ENCODE measurements around the gene DSC2.
"Not testable (repeated sequence)": the region's sequence is repeated elsewhere in the genome, so short reads cannot be mapped to it uniquely, and the experiment has no call there.

The DSC2 gene

DNA sequence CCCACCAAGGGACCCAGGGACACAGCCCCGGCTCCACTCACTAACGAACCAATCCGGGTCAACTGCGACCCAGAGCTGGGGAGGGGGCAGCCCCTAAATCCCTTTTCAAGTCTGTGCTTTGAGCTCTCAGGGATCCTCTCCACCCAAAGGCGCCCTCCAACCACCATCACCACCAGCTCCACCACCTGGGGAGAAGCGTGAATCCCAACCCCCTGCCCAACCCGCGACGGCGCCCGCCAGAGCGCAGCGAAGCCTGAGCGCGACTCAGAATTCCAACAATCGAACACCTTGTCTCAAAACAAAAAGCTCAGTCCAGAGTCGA lies 60.2 kb downstream of the DSC2 start:
- Histone ChIP-seq H3K4me3 (ENCODE audit: low read length) (peak overlapping the region; percentile 64), H3K27ac (ENCODE audit: low read length) (no peak overlapping the region), H3K27me3 (ENCODE audit: control insufficient read depth, insufficient read depth, low read length) (peaks cover 60% of the 10 kb centered on the region), H3K36me3 (ENCODE audit: control insufficient read depth, low read depth, low read length) (no peaks in the 10 kb centered on the region), H3K4me1 (ENCODE audit: control insufficient read depth, low read depth, low read length) (peaks cover 19% of the 10 kb centered on the region), H3K9ac (ENCODE audit: low read length) (peak overlapping the region; percentile 38), H3K9me3 (ENCODE audit: control insufficient read depth, low read depth, low read length) (no peaks in the 10 kb centered on the region)

DNA sequence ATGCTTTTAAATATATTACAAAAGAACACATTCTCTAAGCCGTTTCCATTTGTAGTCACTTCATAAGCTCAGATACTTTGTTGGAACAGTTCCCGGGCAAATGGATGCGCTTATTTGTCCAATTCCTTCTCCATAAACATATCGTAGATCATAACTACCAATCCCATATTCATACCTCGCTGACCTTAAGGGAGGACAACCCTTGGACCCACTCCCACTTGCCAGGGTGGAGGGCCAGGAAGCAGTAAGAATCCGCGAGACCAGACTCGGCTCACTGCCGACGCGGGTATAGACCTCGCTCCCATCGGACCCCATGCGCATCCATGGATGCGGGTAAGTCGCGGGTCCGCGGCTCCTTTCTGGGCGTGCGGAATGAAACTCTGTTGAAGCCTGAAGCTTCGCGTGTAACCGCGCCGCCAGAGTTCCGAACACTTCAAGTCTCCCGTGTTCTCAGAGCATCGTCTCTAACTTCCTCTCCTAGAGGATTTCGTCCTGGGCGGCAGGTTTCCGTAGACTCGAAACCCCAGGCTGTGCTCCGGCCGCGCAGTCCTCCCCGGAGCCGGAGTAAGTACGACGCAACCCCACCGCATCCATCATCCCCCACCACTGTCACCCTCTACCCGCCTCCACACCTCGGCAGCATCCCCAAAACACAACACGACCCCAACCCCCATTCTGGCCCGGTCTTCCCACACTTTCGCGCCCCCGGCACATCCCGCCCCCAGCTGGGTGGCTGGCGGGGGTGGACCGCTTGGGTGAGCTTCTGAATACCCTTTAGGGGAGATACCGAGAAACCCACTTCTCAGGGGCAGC lies 60.7 kb downstream of the DSC2 start:
- peaks cover 60% of the 10 kb centered on the region for H3K27me3 ChIP-seq (ENCODE audit: control insufficient read depth, insufficient read depth, low read length)
- no peak overlapping the region for H3K27ac ChIP-seq (ENCODE audit: low read length)
- peak overlapping the region; percentile 38 for H3K9ac ChIP-seq (ENCODE audit: low read length)
- H3K4me1 ChIP-seq (ENCODE audit: control insufficient read depth, low read depth, low read length), result peaks cover 19% of the 10 kb centered on the region
- no peaks in the 10 kb centered on the region for H3K36me3 ChIP-seq (ENCODE audit: control insufficient read depth, low read depth, low read length)
- H3K9me3 ChIP-seq (ENCODE audit: control insufficient read depth, low read depth, low read length), result no peaks in the 10 kb centered on the region
- peak overlapping the region; percentile 64 for H3K4me3 ChIP-seq (ENCODE audit: low read length)

DNA sequence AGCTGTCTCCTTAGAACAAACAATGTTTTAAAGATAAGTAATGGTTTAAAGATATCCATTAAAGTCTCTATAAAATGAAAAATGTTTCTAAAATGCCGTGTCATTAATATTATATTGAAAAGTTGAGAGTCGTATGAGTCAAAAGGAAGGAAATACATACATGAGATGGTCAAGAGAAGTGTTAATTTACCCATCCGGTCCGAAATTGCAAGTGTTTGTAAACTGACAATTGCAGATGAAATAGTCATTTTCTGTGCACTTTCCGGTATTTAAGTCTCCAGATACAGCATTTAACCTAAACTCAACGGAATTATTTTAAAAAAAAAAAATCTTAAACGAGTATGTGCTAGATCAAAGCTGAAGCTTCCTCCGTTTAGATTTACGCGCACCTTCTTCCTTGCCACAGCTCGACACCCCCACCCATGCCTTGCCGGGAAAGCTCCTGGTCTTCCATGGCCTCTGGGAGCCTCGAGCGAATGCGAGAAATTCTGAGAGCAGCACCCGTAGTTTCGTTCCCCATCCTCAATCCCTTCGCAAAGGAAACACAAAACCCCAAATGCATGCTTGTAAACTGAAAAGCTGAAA lies 61.4 kb downstream of the DSC2 start:
- H3K27me3 ChIP-seq (ENCODE audit: control insufficient read depth, insufficient read depth, low read length), result peaks cover 60% of the 10 kb centered on the region
- no peaks in the 10 kb centered on the region for H3K36me3 ChIP-seq (ENCODE audit: control insufficient read depth, low read depth, low read length)
- H3K4me1 ChIP-seq (ENCODE audit: control insufficient read depth, low read depth, low read length), result peaks cover 19% of the 10 kb centered on the region
- H3K9me3 ChIP-seq (ENCODE audit: control insufficient read depth, low read depth, low read length), result no peaks in the 10 kb centered on the region
- no peak overlapping the region for H3K27ac ChIP-seq (ENCODE audit: low read length)
- H3K4me3 ChIP-seq (ENCODE audit: low read length), result peak overlapping the region; percentile 64
- H3K9ac ChIP-seq (ENCODE audit: low read length), result no peak overlapping the region

DNA sequence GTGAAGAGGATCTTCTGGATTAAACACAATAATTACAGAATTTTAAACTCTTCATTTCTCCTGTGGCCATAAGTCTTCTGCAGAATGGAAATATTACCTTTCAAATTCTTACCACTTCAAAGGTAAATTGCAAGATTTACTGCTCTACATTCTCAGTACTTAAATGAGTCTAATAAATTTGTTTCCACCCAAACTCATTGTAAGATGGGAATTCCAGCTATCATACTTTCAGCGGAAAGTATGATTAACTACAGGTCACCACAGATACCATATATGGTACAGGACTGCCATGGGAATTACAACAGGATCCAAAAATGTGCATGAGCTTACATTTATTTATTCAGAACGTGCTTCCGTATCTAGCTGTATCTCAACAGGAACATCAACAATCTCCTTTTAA lies 62.8 kb downstream of the DSC2 start:
- Histone ChIP-seq H3K27ac (ENCODE audit: low read length) (no peak overlapping the region), H3K36me3 (ENCODE audit: control insufficient read depth, low read depth, low read length) (no peaks in the 10 kb centered on the region), H3K9me3 (ENCODE audit: control insufficient read depth, low read depth, low read length) (no peaks in the 10 kb centered on the region), H3K27me3 (ENCODE audit: control insufficient read depth, insufficient read depth, low read length) (peaks cover 55% of the 10 kb centered on the region), H3K9ac (ENCODE audit: low read length) (no peak overlapping the region), H3K4me3 (ENCODE audit: low read length) (no peak overlapping the region), H3K4me1 (ENCODE audit: control insufficient read depth, low read depth, low read length) (peaks cover 19% of the 10 kb centered on the region)

DNA sequence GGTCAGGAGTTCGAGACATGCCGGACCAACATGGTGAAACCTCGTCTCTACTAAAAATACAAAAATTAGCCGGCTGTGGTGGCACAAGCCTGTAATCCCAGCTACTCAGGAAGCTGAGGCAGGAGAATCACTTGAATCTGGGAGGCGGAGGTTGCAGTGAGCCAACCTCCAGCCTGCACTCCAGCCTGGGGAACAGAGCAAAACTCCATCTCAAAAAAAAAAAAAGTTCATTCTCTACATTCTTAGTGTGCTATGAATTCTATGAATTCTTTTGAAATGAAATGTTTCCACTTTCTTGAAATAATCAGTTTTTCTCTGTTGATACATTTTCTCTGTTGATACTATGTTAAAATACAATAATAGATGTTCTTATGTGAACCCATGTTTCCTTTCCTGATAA lies 64.5 kb downstream of the DSC2 start:
- not testable (repeated sequence) for H3K9me3 ChIP-seq (ENCODE audit: control insufficient read depth, low read depth, low read length)

DNA sequence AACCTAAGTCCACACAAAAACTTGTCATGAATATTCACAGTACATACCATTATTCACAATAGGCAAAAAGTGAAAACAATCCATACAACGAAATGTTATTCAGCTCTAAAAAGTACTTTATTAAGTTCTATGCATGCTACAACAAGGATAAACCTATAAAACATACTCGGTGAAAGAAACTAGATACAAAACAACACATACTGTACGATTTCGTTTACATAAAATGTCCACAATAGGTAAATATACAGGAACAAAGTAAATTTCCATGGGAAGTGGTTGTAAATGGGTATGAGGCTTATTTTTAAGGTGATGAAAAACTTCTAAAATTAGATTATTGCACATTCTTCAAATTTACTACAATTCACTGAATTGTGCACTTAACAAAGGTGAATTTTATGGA lies 67.7 kb downstream of the DSC2 start:
- Histone ChIP-seq H3K36me3 (ENCODE audit: control insufficient read depth, low read depth, low read length) (no peaks in the 10 kb centered on the region), H3K4me3 (ENCODE audit: low read length) (no peak overlapping the region), H3K9ac (ENCODE audit: low read length) (no peak overlapping the region), H3K9me3 (ENCODE audit: control insufficient read depth, low read depth, low read length) (no peaks in the 10 kb centered on the region), H3K4me1 (ENCODE audit: control insufficient read depth, low read depth, low read length) (no peaks in the 10 kb centered on the region), H3K27ac (ENCODE audit: low read length) (no peak overlapping the region), H3K27me3 (ENCODE audit: control insufficient read depth, insufficient read depth, low read length) (peaks cover 6% of the 10 kb centered on the region)

More for the DNA sequence above, 64.5 kb downstream of the DSC2 start:
- Histone ChIP-seq H3K4me1 (ENCODE audit: control insufficient read depth, low read depth, low read length) (peaks cover 13% of the 10 kb centered on the region), H3K27me3 (ENCODE audit: control insufficient read depth, insufficient read depth, low read length) (peaks cover 38% of the 10 kb centered on the region)
- not testable (repeated sequence) for H3K27ac ChIP-seq (ENCODE audit: low read length); H3K9ac ChIP-seq (ENCODE audit: low read length); H3K4me3 ChIP-seq (ENCODE audit: low read length); H3K36me3 ChIP-seq (ENCODE audit: control insufficient read depth, low read depth, low read length)

DNA sequence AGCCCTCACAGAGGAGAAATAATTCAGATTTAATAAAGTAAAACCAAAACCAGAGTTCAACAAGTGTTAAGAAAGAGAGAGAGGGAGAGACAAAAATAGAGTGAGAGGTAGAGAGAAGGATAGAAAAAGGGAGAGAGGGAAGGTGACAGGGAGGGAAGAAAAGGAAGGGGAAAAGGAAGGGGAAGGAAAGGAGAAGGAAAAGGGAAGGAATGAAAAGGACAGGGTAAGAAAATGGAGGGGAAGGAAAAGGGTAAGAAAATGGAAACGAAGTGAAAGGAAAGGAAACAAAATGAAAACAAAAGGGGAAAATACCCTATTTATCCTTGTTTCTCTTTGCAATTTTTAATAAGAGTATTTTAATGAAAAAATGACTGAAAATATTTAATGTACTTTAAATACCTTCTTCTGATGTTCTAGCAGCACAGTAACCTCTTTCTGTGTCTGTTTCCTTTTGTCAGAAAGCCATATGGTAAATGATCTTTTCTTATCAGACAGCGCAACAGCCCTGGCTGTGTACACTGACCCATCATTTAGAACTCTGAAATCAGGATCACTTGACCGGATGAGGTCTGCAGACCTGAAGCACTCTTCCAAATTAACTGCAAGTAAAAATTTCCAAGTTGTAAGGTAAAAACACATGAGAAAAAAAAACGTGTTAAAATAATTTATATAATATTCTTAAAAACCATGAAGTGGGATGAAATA lies 71.5 kb downstream of the DSC2 start:
- Histone ChIP-seq H3K36me3 (ENCODE audit: control insufficient read depth, low read depth, low read length) (no peaks in the 10 kb centered on the region), H3K9me3 (ENCODE audit: control insufficient read depth, low read depth, low read length) (no peaks in the 10 kb centered on the region), H3K27me3 (ENCODE audit: control insufficient read depth, insufficient read depth, low read length) (no peaks in the 10 kb centered on the region)

DNA sequence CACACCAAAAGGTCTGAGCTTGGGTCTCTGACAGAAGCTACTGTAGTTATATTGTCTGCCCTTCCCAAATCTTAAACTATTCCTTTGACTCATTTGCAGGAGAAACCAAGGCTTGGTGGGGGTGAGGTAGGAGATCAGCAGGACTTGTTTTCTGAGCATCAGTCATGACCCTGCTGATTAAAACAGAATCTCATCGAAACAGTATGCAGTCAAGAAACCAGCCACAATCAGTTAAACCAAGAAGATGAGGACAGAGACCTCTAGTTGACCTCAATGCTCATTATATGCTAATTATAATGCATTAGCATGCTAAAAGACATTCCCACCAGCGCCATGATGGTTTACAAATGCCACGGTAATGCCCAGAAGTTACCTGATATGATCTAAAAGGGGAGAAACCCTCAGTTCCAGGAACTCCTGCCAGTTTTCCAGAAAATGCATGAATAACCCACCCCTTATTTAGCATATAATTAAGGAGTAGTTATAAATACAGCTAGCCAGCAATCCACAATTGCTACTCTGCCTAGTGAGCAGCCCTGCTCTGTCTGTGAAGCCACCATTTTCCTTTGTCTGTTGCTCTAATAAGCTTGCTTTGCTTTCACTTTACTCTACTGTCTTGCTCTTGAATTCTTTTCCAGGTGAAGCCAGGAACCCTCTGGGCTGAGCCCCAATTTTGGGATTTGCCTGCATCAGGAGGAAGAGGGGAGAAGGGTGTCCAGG lies 86.3 kb downstream of the DSC2 start:
- Histone ChIP-seq H3K9ac (ENCODE audit: low read length) (no peak overlapping the region), H3K9me3 (ENCODE audit: control insufficient read depth, low read depth, low read length) (no peaks in the 10 kb centered on the region)

More for the DNA sequence above, 71.5 kb downstream of the DSC2 start:
- Histone ChIP-seq H3K27ac (ENCODE audit: low read length) (no peak overlapping the region), H3K9ac (ENCODE audit: low read length) (no peak overlapping the region), H3K4me1 (ENCODE audit: control insufficient read depth, low read depth, low read length) (no peaks in the 10 kb centered on the region), H3K4me3 (ENCODE audit: low read length) (no peak overlapping the region)

DNA sequence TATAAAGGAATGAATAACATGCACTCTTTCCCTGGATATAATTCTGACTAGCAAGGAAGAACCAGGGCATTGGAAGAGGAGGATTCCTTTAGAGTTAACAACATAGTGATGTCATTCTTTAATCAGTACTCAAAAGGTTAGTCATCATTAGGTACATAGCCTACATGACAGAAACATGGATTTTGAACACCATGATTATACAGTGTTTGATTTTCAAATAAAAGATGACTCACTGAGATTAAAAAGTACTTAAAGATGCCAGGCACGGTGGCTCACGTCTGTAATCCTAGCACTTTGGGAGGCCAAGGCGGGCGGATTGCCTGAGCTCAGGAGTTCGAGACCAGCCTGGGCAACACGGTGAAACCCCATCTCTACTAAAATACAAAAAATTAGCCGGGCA lies 90.8 kb downstream of the DSC2 start:
- H3K27me3 ChIP-seq (ENCODE audit: control insufficient read depth, insufficient read depth, low read length); H3K27ac ChIP-seq (ENCODE audit: low read length): not testable (repeated sequence)

More for the DNA sequence above, 86.3 kb downstream of the DSC2 start:
- Histone ChIP-seq H3K4me3 (ENCODE audit: low read length) (no peak overlapping the region), H3K27me3 (ENCODE audit: control insufficient read depth, insufficient read depth, low read length) (no peaks in the 10 kb centered on the region), H3K36me3 (ENCODE audit: control insufficient read depth, low read depth, low read length) (no peaks in the 10 kb centered on the region), H3K4me1 (ENCODE audit: control insufficient read depth, low read depth, low read length) (no peaks in the 10 kb centered on the region), H3K27ac (ENCODE audit: low read length) (no peak overlapping the region)

DNA sequence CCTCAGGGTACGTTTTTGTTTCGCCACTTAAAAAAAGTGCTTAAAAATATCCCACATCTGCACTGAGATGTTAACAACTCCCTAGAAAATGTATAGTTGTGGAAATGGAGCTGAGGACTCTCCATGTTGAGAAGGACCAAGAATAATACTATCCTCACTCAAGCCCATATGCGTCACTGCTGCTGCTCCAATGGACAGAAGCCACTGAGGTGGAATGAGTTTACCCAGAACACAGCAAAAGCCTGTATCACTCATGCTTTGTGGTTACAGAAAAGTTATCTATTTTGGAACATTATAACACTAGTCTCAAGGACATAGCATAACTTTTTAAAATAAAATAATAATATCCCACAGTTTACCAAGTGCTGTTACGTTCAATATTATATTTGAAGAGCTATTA lies 91.6 kb downstream of the DSC2 start:
- H3K9me3 ChIP-seq (ENCODE audit: control insufficient read depth, low read depth, low read length), result no peaks in the 10 kb centered on the region
- H3K9ac ChIP-seq (ENCODE audit: low read length), result no peak overlapping the region
- H3K27me3 ChIP-seq (ENCODE audit: control insufficient read depth, insufficient read depth, low read length), result no peaks in the 10 kb centered on the region
- H3K4me3 ChIP-seq (ENCODE audit: low read length), result no peak overlapping the region
- no peaks in the 10 kb centered on the region for H3K4me1 ChIP-seq (ENCODE audit: control insufficient read depth, low read depth, low read length)
- no peaks in the 10 kb centered on the region for H3K36me3 ChIP-seq (ENCODE audit: control insufficient read depth, low read depth, low read length)
- no peak overlapping the region for H3K27ac ChIP-seq (ENCODE audit: low read length)

More for the DNA sequence above, 90.8 kb downstream of the DSC2 start:
- H3K4me3 ChIP-seq (ENCODE audit: low read length); H3K9me3 ChIP-seq (ENCODE audit: control insufficient read depth, low read depth, low read length); H3K9ac ChIP-seq (ENCODE audit: low read length); H3K4me1 ChIP-seq (ENCODE audit: control insufficient read depth, low read depth, low read length); H3K36me3 ChIP-seq (ENCODE audit: control insufficient read depth, low read depth, low read length): not testable (repeated sequence)
